ENCODE data around the gene MMP3. TPM values are rescaled to one million over a fixed set of nuclear protein-coding genes. Genes with fewer than 3 reads are reported as not detected.
A peak's percentile ranks its signal among the peaks of the same experiment; 100 is the strongest.

The MMP3 gene
- total RNA-seq, 1 experiment from 2014 or later, result not detected

DNA sequence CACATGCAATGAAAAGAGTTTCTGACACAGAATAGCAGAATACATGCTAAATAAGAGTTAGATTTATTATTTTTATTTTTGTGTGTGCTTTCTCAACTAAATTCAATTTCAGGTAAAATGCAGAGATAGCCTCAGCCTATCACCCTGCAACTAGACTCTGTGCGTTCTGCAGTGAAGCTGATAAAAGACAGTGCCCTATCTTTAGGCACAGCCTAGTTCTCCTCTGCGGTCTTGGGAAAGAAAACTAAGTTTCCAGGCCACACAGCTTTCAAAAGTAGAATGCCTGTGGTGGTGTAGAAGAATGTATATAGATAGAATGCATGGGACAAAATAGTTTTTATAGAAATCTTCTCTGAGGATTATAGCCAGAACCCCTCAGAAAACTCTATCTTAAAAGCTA lies 33.4 kb downstream of the MMP3 start:
- no peaks in the 10 kb centered on the region for H3K9me2 ChIP-seq (replicated peaks; ENCODE audit: insufficient read depth, low read length)
- H3K9me3 ChIP-seq (ENCODE audit: low read length), result no peaks in the 10 kb centered on the region
- no peaks in the 10 kb centered on the region for H3K36me3 ChIP-seq (ENCODE audit: insufficient read depth, low read length)
- no peak overlapping the region for H2AFZ ChIP-seq (ENCODE audit: low read length)
- no peaks in the 10 kb centered on the region for H4K20me1 ChIP-seq (ENCODE audit: insufficient read depth, low read depth, low read length)
- no peaks in the 10 kb centered on the region for H3K79me2 ChIP-seq (ENCODE audit: low read length)
- H3K4me1 ChIP-seq (ENCODE audit: low read length), result no peaks in the 10 kb centered on the region
- H3K27ac ChIP-seq (ENCODE audit: low read length), result no peak overlapping the region
- no peak overlapping the region for H3K4me3 ChIP-seq (ENCODE audit: low read length)
- H3K9ac ChIP-seq (ENCODE audit: low read length), result no peak overlapping the region
- DNase-seq, result no peak
- no peaks in the 10 kb centered on the region for H3K27me3 ChIP-seq (ENCODE audit: low read length)
- no peak overlapping the region for H3K4me2 ChIP-seq (ENCODE audit: low read depth, low read length, poor library complexity, severe bottlenecking)

DNA sequence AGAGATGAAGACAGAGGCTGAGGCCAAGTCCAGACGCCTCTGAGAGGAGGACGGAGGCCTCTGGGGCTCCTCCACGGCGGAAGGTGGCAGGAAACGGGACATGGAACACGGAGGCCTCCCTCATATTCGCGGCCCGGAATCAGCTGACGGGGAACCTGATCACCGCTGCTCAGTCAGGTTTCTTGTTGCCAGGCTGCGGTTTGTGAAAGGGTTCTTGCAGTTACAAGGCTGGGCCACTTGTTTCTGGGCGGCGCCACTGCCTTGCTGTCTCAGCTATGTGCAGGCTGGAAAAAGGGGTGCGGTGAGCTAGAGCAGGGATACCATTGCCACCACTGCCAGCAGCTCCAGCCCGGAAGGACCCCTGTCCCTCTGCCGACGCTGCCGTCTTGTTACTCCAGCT lies 35.5 kb downstream of the MMP3 start:
- H3K9me2 ChIP-seq (replicated peaks; ENCODE audit: insufficient read depth, low read length), result no peaks in the 10 kb centered on the region
- H3K4me3 ChIP-seq (ENCODE audit: low read length), result no peak overlapping the region
- no peak overlapping the region for H3K9ac ChIP-seq (ENCODE audit: low read length)
- H4K20me1 ChIP-seq (ENCODE audit: insufficient read depth, low read depth, low read length), result no peaks in the 10 kb centered on the region
- no peak overlapping the region for H2AFZ ChIP-seq (ENCODE audit: low read length)
- H3K4me1 ChIP-seq (ENCODE audit: low read length), result no peaks in the 10 kb centered on the region
- H3K9me3 ChIP-seq (ENCODE audit: low read length), result no peaks in the 10 kb centered on the region
- H3K27me3 ChIP-seq (ENCODE audit: low read length), result no peaks in the 10 kb centered on the region
- H3K79me2 ChIP-seq (ENCODE audit: low read length), result no peaks in the 10 kb centered on the region
- H3K4me2 ChIP-seq (ENCODE audit: low read depth, low read length, poor library complexity, severe bottlenecking), result no peak overlapping the region
- no peaks in the 10 kb centered on the region for H3K36me3 ChIP-seq (ENCODE audit: insufficient read depth, low read length)
- DNase-seq, result peak; percentile 91
- no peak overlapping the region for H3K27ac ChIP-seq (ENCODE audit: low read length)

DNA sequence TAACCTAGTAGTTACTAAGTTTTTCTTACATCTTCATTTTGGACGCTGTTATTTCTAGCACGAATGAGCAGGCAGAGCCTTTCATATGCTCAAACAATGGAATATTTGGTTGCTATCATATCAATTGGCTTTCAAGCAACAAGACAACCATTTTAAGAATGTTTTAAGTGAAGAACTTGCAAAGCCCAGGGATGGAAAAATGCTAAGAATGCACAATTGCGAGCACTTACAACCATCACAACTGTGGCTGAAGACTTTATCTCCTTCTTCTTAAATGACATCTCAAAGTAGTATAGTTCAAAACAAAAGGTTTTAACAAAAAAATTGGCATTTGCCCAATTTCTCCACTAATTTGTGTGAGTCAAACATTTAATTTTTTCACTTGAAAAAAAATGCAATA lies 37.1 kb downstream of the MMP3 start:
- Histone ChIP-seq H3K36me3 (ENCODE audit: insufficient read depth, low read length) (no peaks in the 10 kb centered on the region), H3K4me1 (ENCODE audit: low read length) (no peaks in the 10 kb centered on the region), H3K27ac (ENCODE audit: low read length) (no peak overlapping the region), H4K20me1 (ENCODE audit: insufficient read depth, low read depth, low read length) (no peaks in the 10 kb centered on the region), H2AFZ (ENCODE audit: low read length) (no peak overlapping the region), H3K4me2 (ENCODE audit: low read depth, low read length, poor library complexity, severe bottlenecking) (no peak overlapping the region), H3K4me3 (ENCODE audit: low read length) (no peak overlapping the region), H3K27me3 (ENCODE audit: low read length) (no peaks in the 10 kb centered on the region), H3K9me2 (replicated peaks; ENCODE audit: insufficient read depth, low read length) (no peaks in the 10 kb centered on the region), H3K9me3 (ENCODE audit: low read length) (no peaks in the 10 kb centered on the region), H3K9ac (ENCODE audit: low read length) (no peak overlapping the region), H3K79me2 (ENCODE audit: low read length) (no peaks in the 10 kb centered on the region)
- DNase-seq, result no peak

DNA sequence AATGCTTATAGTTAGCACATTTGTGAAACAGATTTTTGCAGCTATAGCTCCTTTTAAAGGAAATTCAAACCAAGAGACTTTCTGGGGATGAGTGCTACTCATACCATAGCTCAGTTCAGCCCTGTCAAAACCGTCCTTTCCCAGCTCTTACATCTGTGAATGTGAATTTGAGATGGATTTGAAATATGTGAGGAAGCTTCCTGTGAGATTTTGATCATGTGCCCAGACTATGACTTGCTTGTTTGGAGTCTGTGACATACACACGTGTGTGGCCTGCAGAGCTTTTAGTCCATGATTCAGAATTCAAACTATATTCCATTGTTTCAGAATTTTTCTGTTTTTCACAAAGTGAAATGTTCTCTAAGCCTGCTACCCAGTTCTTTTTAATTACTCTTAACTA lies 41.1 kb downstream of the MMP3 start:
- H3K27ac ChIP-seq (ENCODE audit: low read length), result no peak overlapping the region
- no peak overlapping the region for H3K4me3 ChIP-seq (ENCODE audit: low read length)
- DNase-seq, result no peak
- H3K4me1 ChIP-seq (ENCODE audit: low read length), result no peaks in the 10 kb centered on the region
- H3K9me2 ChIP-seq (replicated peaks; ENCODE audit: insufficient read depth, low read length), result no peaks in the 10 kb centered on the region
- no peak overlapping the region for H3K4me2 ChIP-seq (ENCODE audit: low read depth, low read length, poor library complexity, severe bottlenecking)
- H3K9ac ChIP-seq (ENCODE audit: low read length), result no peak overlapping the region
- no peaks in the 10 kb centered on the region for H3K9me3 ChIP-seq (ENCODE audit: low read length)
- H3K27me3 ChIP-seq (ENCODE audit: low read length), result 0 out of 2 replicates have a peak, but pooled peaks cover 3% of the 10 kb centered on the region
- H2AFZ ChIP-seq (ENCODE audit: low read length), result no peak overlapping the region
- H3K79me2 ChIP-seq (ENCODE audit: low read length), result no peaks in the 10 kb centered on the region
- H4K20me1 ChIP-seq (ENCODE audit: insufficient read depth, low read depth, low read length), result no peaks in the 10 kb centered on the region
- H3K36me3 ChIP-seq (ENCODE audit: insufficient read depth, low read length), result no peaks in the 10 kb centered on the region

DNA sequence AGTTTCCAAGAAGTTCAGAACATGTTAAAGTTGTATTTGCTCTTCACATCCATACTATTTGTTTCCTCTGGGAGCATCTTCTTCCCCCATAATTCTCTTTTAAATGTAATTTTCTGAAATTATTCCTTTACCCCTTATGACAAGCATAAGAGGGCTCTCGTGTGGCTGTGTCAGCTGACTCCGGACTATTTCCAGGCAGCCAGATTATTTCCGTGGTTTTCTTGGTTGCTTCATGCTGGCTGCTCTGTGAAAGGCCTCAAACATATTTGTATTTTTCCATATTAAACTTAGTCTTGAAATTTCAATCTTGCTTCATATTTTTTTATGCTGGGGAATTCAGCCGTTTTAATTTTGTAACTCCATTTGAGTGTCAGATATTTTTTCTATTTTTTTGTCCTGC lies 42.6 kb downstream of the MMP3 start:
- Histone ChIP-seq H3K9me3 (ENCODE audit: low read length) (no peaks in the 10 kb centered on the region), H3K4me2 (ENCODE audit: low read depth, low read length, poor library complexity, severe bottlenecking) (no peak overlapping the region), H3K79me2 (ENCODE audit: low read length) (no peaks in the 10 kb centered on the region), H3K27ac (ENCODE audit: low read length) (no peak overlapping the region), H3K27me3 (ENCODE audit: low read length) (0 out of 2 replicates have a peak, but pooled peaks cover 3% of the 10 kb centered on the region), H3K4me3 (ENCODE audit: low read length) (no peak overlapping the region), H3K9ac (ENCODE audit: low read length) (no peak overlapping the region), H2AFZ (ENCODE audit: low read length) (no peak overlapping the region), H3K36me3 (ENCODE audit: insufficient read depth, low read length) (no peaks in the 10 kb centered on the region), H4K20me1 (ENCODE audit: insufficient read depth, low read depth, low read length) (no peaks in the 10 kb centered on the region), H3K9me2 (replicated peaks; ENCODE audit: insufficient read depth, low read length) (no peaks in the 10 kb centered on the region), H3K4me1 (ENCODE audit: low read length) (no peaks in the 10 kb centered on the region)
- DNase-seq, result no peak

DNA sequence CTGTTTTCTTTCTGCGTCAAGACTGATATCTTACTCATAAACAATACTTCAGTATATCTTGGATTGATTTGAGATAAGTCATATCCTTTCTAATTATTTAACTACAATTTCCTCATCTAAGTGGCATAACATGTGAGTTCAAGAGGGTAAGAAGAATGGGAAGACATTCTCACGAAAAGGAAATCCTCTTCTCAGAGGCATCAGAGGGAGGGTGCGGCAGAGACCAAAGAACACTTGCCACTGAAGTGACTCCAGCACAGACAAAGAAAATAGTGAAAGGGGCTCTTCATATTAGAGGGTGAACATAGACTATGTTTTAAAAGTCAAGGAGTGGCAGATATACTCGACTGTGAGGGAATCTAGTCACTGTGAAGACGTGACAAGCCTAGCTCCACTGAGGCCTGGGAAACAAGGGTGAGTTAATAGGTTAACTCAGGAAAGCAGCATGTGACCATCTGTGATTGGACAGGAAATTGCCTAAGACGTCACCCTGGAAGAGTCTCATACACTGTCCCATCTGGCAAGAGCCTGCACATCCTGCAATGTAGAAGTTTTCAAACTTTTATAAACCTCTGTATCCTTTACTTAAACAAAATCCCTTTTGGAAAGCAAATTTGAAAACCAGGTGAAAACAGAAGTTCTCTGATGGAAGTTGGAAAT lies 43.6 kb downstream of the MMP3 start:
- H3K9me2 ChIP-seq (replicated peaks; ENCODE audit: insufficient read depth, low read length), result no peaks in the 10 kb centered on the region
- 0 out of 2 replicates have a peak, but pooled peaks cover 3% of the 10 kb centered on the region for H3K27me3 ChIP-seq (ENCODE audit: low read length)
- H4K20me1 ChIP-seq (ENCODE audit: insufficient read depth, low read depth, low read length), result no peaks in the 10 kb centered on the region
- no peak overlapping the region for H3K4me2 ChIP-seq (ENCODE audit: low read depth, low read length, poor library complexity, severe bottlenecking)
- no peaks in the 10 kb centered on the region for H3K9me3 ChIP-seq (ENCODE audit: low read length)
- H3K4me1 ChIP-seq (ENCODE audit: low read length), result no peaks in the 10 kb centered on the region
- H3K4me3 ChIP-seq (ENCODE audit: low read length), result no peak overlapping the region
- DNase-seq, result no peak
- no peaks in the 10 kb centered on the region for H3K79me2 ChIP-seq (ENCODE audit: low read length)
- no peak overlapping the region for H3K27ac ChIP-seq (ENCODE audit: low read length)
- H3K9ac ChIP-seq (ENCODE audit: low read length), result no peak overlapping the region
- H2AFZ ChIP-seq (ENCODE audit: low read length), result no peak overlapping the region
- H3K36me3 ChIP-seq (ENCODE audit: insufficient read depth, low read length), result no peaks in the 10 kb centered on the region

DNA sequence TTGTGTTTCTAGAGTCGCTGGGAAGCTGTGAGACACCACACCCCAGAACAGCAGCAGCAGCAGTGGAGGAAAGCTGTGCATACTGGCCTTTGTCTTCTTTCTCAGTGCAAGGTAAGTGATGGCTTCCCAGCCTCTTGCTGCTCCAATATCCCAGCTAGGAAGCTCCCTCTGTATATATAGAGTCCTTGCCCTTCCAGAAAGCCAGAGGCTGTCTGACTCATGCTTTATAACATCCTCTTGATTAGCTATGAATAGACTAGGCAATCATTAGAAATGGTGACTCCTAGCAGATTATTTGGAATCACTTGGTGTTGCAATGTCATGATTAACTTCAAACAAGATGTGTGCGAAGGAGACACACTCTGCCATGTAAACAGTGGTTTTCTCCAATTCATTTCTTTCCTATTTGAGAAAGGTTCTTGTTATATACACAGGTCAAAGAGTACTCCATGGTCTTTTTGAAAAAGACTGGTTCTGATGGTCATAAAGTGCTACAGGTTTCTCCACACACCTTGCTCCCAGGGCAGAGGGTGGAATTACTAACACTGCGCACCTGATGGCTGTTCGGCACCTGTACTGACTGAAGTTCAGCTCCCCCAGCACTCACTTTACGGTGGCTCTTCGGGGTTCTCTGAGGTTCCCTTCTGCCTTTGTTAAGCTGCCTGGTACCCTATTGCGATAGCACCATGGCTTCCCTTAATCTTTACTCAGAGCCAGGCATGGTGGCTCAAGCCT lies 45.2 kb downstream of the MMP3 start, which contains the start of gene MMP1:
Gene MMP1 (minus strand): TSS at position 149 of the 735 bp plus-strand sequence. CDS start 68 bp downstream, at position 81.
- no peak within 1 kb of the TSS for H2AFZ ChIP-seq (ENCODE audit: low read length)
- no peak for DNase-seq
- H3K9me3 ChIP-seq (ENCODE audit: low read length), result no peaks in the 10 kb centered on the region
- H3K27ac ChIP-seq (ENCODE audit: low read length), result no peak within 1 kb of the TSS
- H4K20me1 ChIP-seq (ENCODE audit: insufficient read depth, low read depth, low read length), result no peaks in the 10 kb centered on the region
- H3K79me2 ChIP-seq (ENCODE audit: low read length), result no peaks in the 10 kb centered on the region
- no peak within 1 kb of the TSS for H3K9ac ChIP-seq (ENCODE audit: low read length)
- H3K27me3 ChIP-seq (ENCODE audit: low read length), result 0 out of 2 replicates have a peak, but pooled peaks cover 3% of the 10 kb centered on the region
- H3K4me3 ChIP-seq (ENCODE audit: low read length), result no peak within 1 kb of the TSS
- no peaks in the 10 kb centered on the region for H3K36me3 ChIP-seq (ENCODE audit: insufficient read depth, low read length)
- H3K4me2 ChIP-seq (ENCODE audit: low read depth, low read length, poor library complexity, severe bottlenecking), result no peak within 1 kb of the TSS
- H3K4me1 ChIP-seq (ENCODE audit: low read length), result no peaks in the 10 kb centered on the region
- no peaks in the 10 kb centered on the region for H3K9me2 ChIP-seq (replicated peaks; ENCODE audit: insufficient read depth, low read length)

DNA sequence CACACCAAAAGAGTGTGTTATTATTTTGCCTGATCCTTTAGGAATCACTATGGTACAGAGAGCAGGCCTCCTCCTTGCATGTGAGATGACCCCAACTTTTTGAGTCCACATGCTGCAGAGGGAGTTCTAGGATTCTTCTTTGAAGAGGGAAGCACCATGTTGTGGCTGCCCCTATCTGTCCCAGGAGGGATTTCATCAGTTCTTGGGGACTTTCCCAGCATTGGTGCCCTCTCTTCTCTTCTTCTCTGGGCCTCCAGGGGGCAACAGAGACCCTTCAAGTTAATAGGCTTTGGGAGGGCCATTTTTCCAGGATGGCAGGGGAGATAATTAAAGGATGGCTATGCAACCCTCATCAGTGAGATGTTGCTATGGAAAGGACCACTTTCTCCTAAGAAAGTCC lies 49.0 kb downstream of the MMP3 start:
- Histone ChIP-seq H3K4me3 (ENCODE audit: low read length) (no peak overlapping the region), H3K79me2 (ENCODE audit: low read length) (no peaks in the 10 kb centered on the region), H3K27me3 (ENCODE audit: low read length) (no peaks in the 10 kb centered on the region), H3K9me3 (ENCODE audit: low read length) (no peaks in the 10 kb centered on the region), H2AFZ (ENCODE audit: low read length) (no peak overlapping the region), H3K4me2 (ENCODE audit: low read depth, low read length, poor library complexity, severe bottlenecking) (no peak overlapping the region), H3K27ac (ENCODE audit: low read length) (no peak overlapping the region), H4K20me1 (ENCODE audit: insufficient read depth, low read depth, low read length) (no peaks in the 10 kb centered on the region), H3K36me3 (ENCODE audit: insufficient read depth, low read length) (no peaks in the 10 kb centered on the region), H3K4me1 (ENCODE audit: low read length) (no peaks in the 10 kb centered on the region), H3K9ac (ENCODE audit: low read length) (no peak overlapping the region), H3K9me2 (replicated peaks; ENCODE audit: insufficient read depth, low read length) (no peaks in the 10 kb centered on the region)
- peak; percentile 82 for DNase-seq

Measured in Karpas-422 (cell line).